ENCODE measurements around the gene MYO1A.
"Not testable (repeated sequence)": the region's sequence is repeated elsewhere in the genome, so short reads cannot be mapped to it uniquely, and the experiment has no call there.

Gene MYO1A

GRCh38 chr12:57018906-57019305 is 31.0 kb downstream of the MYO1A start:
- no peak overlapping the region for H3K27ac ChIP-seq
- no peak for TF ChIP-seq CTCF (conservative IDR thresholded peaks at IDR 0.05)
- TF ChIP-seq ZFX (IDR thresholded peaks at IDR 0.05), result no peak

GRCh38 chr12:57018353-57018752 is 31.6 kb downstream of the MYO1A start:
- H3K27ac ChIP-seq, result not testable (repeated sequence)

GRCh38 chr12:57016348-57016747 is 33.6 kb downstream of the MYO1A start, which contains the start of gene TAC3:
Gene TAC3, minus strand, starts transcription at chr12:57016529. Its CDS starts 732 bp downstream, at chr12:57015797.
- no peak within 1 kb of the TSS for H3K27ac ChIP-seq

GRCh38 chr12:57012600-57013465 is 37.1 kb downstream of the MYO1A start:
- TF ChIP-seq CTCF (conservative IDR thresholded peaks at IDR 0.05), result no peak
- no peak for TF ChIP-seq ZFX (IDR thresholded peaks at IDR 0.05)

More at GRCh38 chr12:57016348-57016747, 33.6 kb downstream of the MYO1A start, which contains the start of gene TAC3:
- TF ChIP-seq ZFX (IDR thresholded peaks at IDR 0.05) (no peak), CTCF (conservative IDR thresholded peaks at IDR 0.05) (no peak)

GRCh38 chr12:57011438-57012424 is 38.2 kb downstream of the MYO1A start:
- TF ChIP-seq ZFX (IDR thresholded peaks at IDR 0.05), result no peak
- TF ChIP-seq CTCF (conservative IDR thresholded peaks at IDR 0.05), result no peak
- no peak overlapping the region for H3K27ac ChIP-seq

More at GRCh38 chr12:57012600-57013465, 37.1 kb downstream of the MYO1A start:
- H3K27ac ChIP-seq, result no peak overlapping the region

GRCh38 chr12:57010627-57011247 is 39.2 kb downstream of the MYO1A start:
- no peak overlapping the region for H3K27ac ChIP-seq
- TF ChIP-seq CTCF (conservative IDR thresholded peaks at IDR 0.05), result no peak
- no peak for TF ChIP-seq ZFX (IDR thresholded peaks at IDR 0.05)

- TF ChIP-seq CTCF (conservative IDR thresholded peaks at IDR 0.05) (no peak), ZFX (IDR thresholded peaks at IDR 0.05) (no peak)
- no peak overlapping the region for H3K27ac ChIP-seq
Observed at GRCh38 chr12:57009949-57010626, 39.8 kb downstream of the MYO1A start.
